Activated CD8-positive, alpha-beta memory T cell treated with anti-CD3 and anti-CD28 coated beads, Interleukin-2, amount 50 U/mL, for 1 hour (primary cell): Measurements from ENCODE around the gene YES1.

ENCODE experiments used
- DNase-seq: peaks from one replicate; pipeline ENCODE4 v3.0.0-alpha.2; 2020; ENCODE audit errors: extremely low read depth

YES1 gene

GRCh38 chr18:725646-726045 is 86.4 kb downstream of the YES1 start:
- no peak for DNase-seq

GRCh38 chr18:723541-724080 is 88.4 kb downstream of the YES1 start:
- no peak for DNase-seq

GRCh38 chr18:717003-717402 is 95.0 kb downstream of the YES1 start:
- no peak for DNase-seq

GRCh38 chr18:715626-716025 is 96.4 kb downstream of the YES1 start:
- DNase-seq, result no peak

- no peak for DNase-seq
Measured at GRCh38 chr18:713135-713490, 98.9 kb downstream of the YES1 start.

GRCh38 chr18:712401-713134 is 99.5 kb downstream of the YES1 start, which contains the start of gene ENOSF1:
Gene ENOSF1, minus strand, starts transcription at chr18:712630. Its CDS starts 43 bp downstream, at chr18:712587.
- peak; percentile 43 for DNase-seq

GRCh38 chr18:711657-712400 is 100.2 kb downstream of the YES1 start:
- peak; percentile 65 for DNase-seq

GRCh38 chr18:711310-711656 is 100.8 kb downstream of the YES1 start:
- DNase-seq, result no peak

- DNase-seq, result no peak
Measured at GRCh38 chr18:710418-711300, 101.4 kb downstream of the YES1 start.

GRCh38 chr18:709771-710170 is 102.3 kb downstream of the YES1 start:
- no peak for DNase-seq

- DNase-seq, result no peak
Measured at GRCh38 chr18:708096-708495, 103.9 kb downstream of the YES1 start.

- no peak for DNase-seq
Measured at GRCh38 chr18:706405-706804, 105.6 kb downstream of the YES1 start.

- DNase-seq, result no peak
Measured at GRCh38 chr18:703213-703967, 108.7 kb downstream of the YES1 start.

GRCh38 chr18:697800-698199 is 114.2 kb downstream of the YES1 start:
- DNase-seq, result no peak

- DNase-seq, result no peak
Measured at GRCh38 chr18:697012-697411, 115.0 kb downstream of the YES1 start.

GRCh38 chr18:693466-694187 is 118.4 kb downstream of the YES1 start:
- DNase-seq, result no peak

GRCh38 chr18:692824-693223 is 119.2 kb downstream of the YES1 start:
- DNase-seq, result no peak

- DNase-seq, result no peak
Measured at GRCh38 chr18:688323-688722, 123.7 kb downstream of the YES1 start.

GRCh38 chr18:686339-687111 is 125.5 kb downstream of the YES1 start:
- no peak for DNase-seq

- no peak for DNase-seq
Measured at GRCh38 chr18:685438-685837, 126.6 kb downstream of the YES1 start.
